Stimulated activated naive CD8-positive, alpha-beta T cell treated with anti-CD3 and anti-CD28 coated beads, Interleukin-15, amount 100 ng/mL, for 72 hours (primary cell): Measurements from ENCODE around the gene PCYT2.

ENCODE experiments used
- ATAC-seq: fragments of 150-1000 bp; cut with Tn5 transposase; 2 replicates; pipeline ENCODE4 v1.10.0; 2021; ENCODE audit warnings: mild to moderate bottlenecking, moderate library complexity
- DNase-seq, 2 donors: peaks; one replicate each; pipeline ENCODE4 v3.0.0; 2021 to 2022
- H3K27ac Mint-ChIP-seq, 2 donors: one replicate each; pipeline ENCODE4 v1.8.0; 2022; ENCODE audit warnings: mild to moderate bottlenecking in 2 of 2, mixed read lengths in 2 of 2, moderate library complexity in 2 of 2
- H3K27me3 Mint-ChIP-seq: one replicate; pipeline ENCODE4 v1.8.0; 2022; ENCODE audit warnings: mixed read lengths
- H3K4me1 Mint-ChIP-seq: one replicate; pipeline ENCODE4 v1.8.0; 2022; ENCODE audit warnings: mild to moderate bottlenecking, mixed read lengths
- H3K4me3 Mint-ChIP-seq, 2 donors: one replicate each; pipeline ENCODE4 v1.8.0; 2022; ENCODE audit warnings: mild to moderate bottlenecking in 2 of 2, mixed read lengths in 2 of 2, moderate library complexity in 1 of 2
- H3K9me3 Mint-ChIP-seq, 2 donors: one replicate each; pipeline ENCODE4 v1.8.0; 2022; ENCODE audit warnings: mixed read lengths in 2 of 2

Gene PCYT2

GRCh38 chr17:81867991-81868673, 43.1 kb downstream of the PCYT2 start:
- DNase-seq (peak in 1 of 2 donors; percentile 31), ATAC-seq (no peak)
- H3K27me3 Mint-ChIP-seq: no peaks in the 10 kb centered on the region
- peak overlapping the region in 1 of 2 donors; percentile 95 for H3K27ac Mint-ChIP-seq
- H3K9me3 Mint-ChIP-seq: no peaks in the 10 kb centered on the region
- H3K4me3 Mint-ChIP-seq: peak overlapping the region in 1 of 2 donors; percentile 55
- H3K4me1 Mint-ChIP-seq: peaks cover 80% of the 10 kb centered on the region

- Mint-ChIP-seq H3K4me1 (peaks cover 79% of the 10 kb centered on the region), H3K27me3 (no peaks in the 10 kb centered on the region), H3K27ac (peak overlapping the region; percentile 31 to 95), H3K9me3 (no peaks in the 10 kb centered on the region), H3K4me3 (peak overlapping the region in 1 of 2 donors; percentile 54)
- ATAC-seq (no peak), DNase-seq (peak; percentile 15 to 29)
Observed at GRCh38 chr17:81867170-81867990, 43.8 kb downstream of the PCYT2 start.

- DNase-seq: no peak
- H3K4me3 Mint-ChIP-seq: peak overlapping the region in 1 of 2 donors; percentile 54
- peak overlapping the region; percentile 31 to 95 for H3K27ac Mint-ChIP-seq
- peaks cover 79% of the 10 kb centered on the region for H3K4me1 Mint-ChIP-seq
- ATAC-seq: no peak
- no peaks in the 10 kb centered on the region for H3K27me3 Mint-ChIP-seq
- H3K9me3 Mint-ChIP-seq: no peaks in the 10 kb centered on the region
Observed at GRCh38 chr17:81866440-81867169, 44.6 kb downstream of the PCYT2 start.

- ATAC-seq (no peak), DNase-seq (no peak)
- peak overlapping the region in 1 of 2 donors; percentile 92 for H3K27ac Mint-ChIP-seq
- no peaks in the 10 kb centered on the region for H3K27me3 Mint-ChIP-seq
- H3K4me1 Mint-ChIP-seq: peaks cover 79% of the 10 kb centered on the region
- peak overlapping the region; percentile 2 to 43 for H3K4me3 Mint-ChIP-seq
- no peaks in the 10 kb centered on the region for H3K9me3 Mint-ChIP-seq
Observed at GRCh38 chr17:81865733-81866439, 45.3 kb downstream of the PCYT2 start.

GRCh38 chr17:81865358-81865732, 45.9 kb downstream of the PCYT2 start:
- H3K4me3 Mint-ChIP-seq: peak overlapping the region; percentile 2 to 43
- H3K9me3 Mint-ChIP-seq: no peaks in the 10 kb centered on the region
- DNase-seq (no peak), ATAC-seq (no peak)
- peak overlapping the region in 1 of 2 donors; percentile 92 for H3K27ac Mint-ChIP-seq
- peaks cover 79% of the 10 kb centered on the region for H3K4me1 Mint-ChIP-seq
- no peaks in the 10 kb centered on the region for H3K27me3 Mint-ChIP-seq

- peaks cover 73% of the 10 kb centered on the region for H3K4me1 Mint-ChIP-seq
- DNase-seq: no peak
- H3K4me3 Mint-ChIP-seq: peak overlapping the region; percentile 1 to 15
- no peaks in the 10 kb centered on the region for H3K9me3 Mint-ChIP-seq
- no peaks in the 10 kb centered on the region for H3K27me3 Mint-ChIP-seq
- peak overlapping the region in 1 of 2 donors; percentile 59 for H3K27ac Mint-ChIP-seq
- ATAC-seq: no peak
Observed at GRCh38 chr17:81863833-81864768, 47.1 kb downstream of the PCYT2 start.

- peaks cover 73% of the 10 kb centered on the region for H3K4me1 Mint-ChIP-seq
Observed at GRCh38 chr17:81863123-81863675, 48.0 kb downstream of the PCYT2 start.

GRCh38 chr17:81860756-81861568, 50.2 kb downstream of the PCYT2 start:
- H3K9me3 Mint-ChIP-seq: no peaks in the 10 kb centered on the region
- ATAC-seq: peak; percentile 91
- H3K27ac Mint-ChIP-seq: peak overlapping the region; percentile 95 to 98
- H3K4me3 Mint-ChIP-seq: peak overlapping the region; percentile 86 to 94
- peak; percentile 99 to 100 for DNase-seq
- H3K27me3 Mint-ChIP-seq: no peaks in the 10 kb centered on the region
- peaks cover 64% of the 10 kb centered on the region for H3K4me1 Mint-ChIP-seq

More at GRCh38 chr17:81863123-81863675, 48.0 kb downstream of the PCYT2 start:
- H3K9me3 Mint-ChIP-seq: no peaks in the 10 kb centered on the region
- H3K4me3 Mint-ChIP-seq: peak overlapping the region; percentile 75 to 84
- H3K27me3 Mint-ChIP-seq: no peaks in the 10 kb centered on the region
- H3K27ac Mint-ChIP-seq: peak overlapping the region; percentile 54 to 92
- no peak for ATAC-seq
- DNase-seq: no peak

- peak within 1 kb of the TSS; percentile 89 to 94 for H3K4me3 Mint-ChIP-seq
- peaks cover 64% of the 10 kb centered on the region for H3K4me1 Mint-ChIP-seq
- DNase-seq (peak in 1 of 2 donors; percentile 28), ATAC-seq (no peak)
- H3K27ac Mint-ChIP-seq: peak within 1 kb of the TSS; percentile 96 to 98
- H3K27me3 Mint-ChIP-seq: no peaks in the 10 kb centered on the region
- no peaks in the 10 kb centered on the region for H3K9me3 Mint-ChIP-seq
Observed at GRCh38 chr17:81859906-81860755, 51.1 kb downstream of the PCYT2 start, which contains the start of gene P4HB. Gene P4HB, minus strand, starts transcription at chr17:81860535. Its CDS starts 64 bp downstream, at chr17:81860471.

GRCh38 chr17:81858967-81859905, 52.0 kb downstream of the PCYT2 start:
- Mint-ChIP-seq H3K27me3 (no peaks in the 10 kb centered on the region), H3K4me1 (peaks cover 57% of the 10 kb centered on the region)

GRCh38 chr17:81858170-81858966, 52.8 kb downstream of the PCYT2 start:
- peaks cover 55% of the 10 kb centered on the region for H3K4me1 Mint-ChIP-seq
- H3K9me3 Mint-ChIP-seq: no peaks in the 10 kb centered on the region
- H3K27ac Mint-ChIP-seq: peak overlapping the region; percentile 19 to 96
- H3K4me3 Mint-ChIP-seq: peak overlapping the region; percentile 89 to 94
- ATAC-seq: no peak
- no peaks in the 10 kb centered on the region for H3K27me3 Mint-ChIP-seq
- DNase-seq: no peak

More at GRCh38 chr17:81858967-81859905, 52.0 kb downstream of the PCYT2 start:
- H3K27ac Mint-ChIP-seq: peak overlapping the region; percentile 91 to 96
- no peaks in the 10 kb centered on the region for H3K9me3 Mint-ChIP-seq
- DNase-seq (no peak), ATAC-seq (no peak)
- H3K4me3 Mint-ChIP-seq: peak overlapping the region; percentile 89 to 94
